Skeletal muscle tissue (tissue), 5 donors: ENCODE data around the gene DNAJA4. TPM values are rescaled to one million over a fixed set of nuclear protein-coding genes. Genes with fewer than 3 reads are reported as not detected.

Source experiments
- H3K27ac ChIP-seq: one replicate; pipeline ENCODE4 v1.7.0; 2013; ENCODE audit warnings: mild to moderate bottlenecking, low read depth, low read length, inconsistent platforms
- H3K27me3 ChIP-seq, 3 donors: one replicate each; pipeline ENCODE4 v1.7.0; 2013; ENCODE audit warnings: low read length in 3 of 3; ENCODE audit not compliant: control insufficient read depth in 3 of 3, insufficient read depth in 3 of 3
- H3K36me3 ChIP-seq, 3 donors: one replicate each; pipeline ENCODE4 v1.7.0; 2013; ENCODE audit warnings: low read length in 3 of 3; ENCODE audit not compliant: control insufficient read depth in 3 of 3, insufficient read depth in 3 of 3
- H3K4me1 ChIP-seq, 3 donors: one replicate each; pipeline ENCODE4 v1.7.0; 2013; ENCODE audit warnings: low read length in 3 of 3, mild to moderate bottlenecking in 3 of 3; ENCODE audit not compliant: control insufficient read depth in 3 of 3, insufficient read depth in 3 of 3
- H3K4me3 ChIP-seq, 3 donors: one replicate each; pipeline ENCODE4 v1.7.0; 2013; ENCODE audit warnings: low read length in 3 of 3
- H3K9ac ChIP-seq, 3 donors: one replicate each; pipeline ENCODE4 v1.7.0; 2013; ENCODE audit warnings: low read length in 3 of 3, mild to moderate bottlenecking in 3 of 3, moderate library complexity in 2 of 3, low read depth in 1 of 3
- H3K9me3 ChIP-seq, 3 donors: one replicate each; pipeline ENCODE4 v1.7.0; 2013; ENCODE audit warnings: low read length in 3 of 3; ENCODE audit not compliant: control insufficient read depth in 3 of 3
- small RNA-seq: library from RNA; depleted of rRNA; stranded (forward); fragments of <200 nt; gene quantifications from one replicate; pipeline ENCODE3, GENCODE V24; 2014
- total RNA-seq: library from RNA; depleted of rRNA; stranded (reverse); fragments of >200 nt; gene quantifications from one replicate; pipeline ENCODE4 v1.2.3, GENCODE V29; 2014
- donor health status: Osteomylitis.

Gene DNAJA4
- total RNA-seq, 1 donor from 2014 or later: 22.4 TPM

GRCh38 chr15:78329625-78330024 is 65.3 kb downstream of the DNAJA4 start:
- Histone ChIP-seq H3K27ac (no peak overlapping the region), H3K36me3 (no peaks in the 10 kb centered on the region), H3K9ac (no peak overlapping the region), H3K27me3 (peaks cover 0 to 7% (median 3%) of the 10 kb centered on the region in 3 donors), H3K9me3 (no peaks in the 10 kb centered on the region), H3K4me3 (no peak overlapping the region), H3K4me1 (no peaks in the 10 kb centered on the region)

Small RNAs within 50 kb of the gene (small RNA-seq; reads per million reads assigned to genes)
- not detected for gene AC090607.5

Other genes starting within 250 kb of the DNAJA4 start
- gene TBC1D2B, start 186.9 kb upstream of the DNAJA4 start, total RNA-seq: 30.3 TPM
- not detected for gene SH2D7, start 172.0 kb upstream of the DNAJA4 start, total RNA-seq
- 6.3 TPM for gene CIB2, start 133.1 kb upstream of the DNAJA4 start, total RNA-seq
- gene IDH3A, start 115.2 kb upstream of the DNAJA4 start, total RNA-seq: 25.1 TPM
- gene ACSBG1, start 30.0 kb upstream of the DNAJA4 start, total RNA-seq: under 0.01 TPM
- 56.9 TPM for gene SKIC8, start 35.0 kb downstream of the DNAJA4 start, total RNA-seq
- 8.9 TPM for gene CRABP1, start 75.8 kb downstream of the DNAJA4 start, total RNA-seq
- gene IREB2, start 173.7 kb downstream of the DNAJA4 start, total RNA-seq: 35.0 TPM
- gene HYKK, start 243.0 kb downstream of the DNAJA4 start, total RNA-seq: 3.7 TPM